Kidney (tissue), 14 donors: ENCODE results near the gene GPC3. TPM values are rescaled to one million over a fixed set of nuclear protein-coding genes. Genes with fewer than 3 reads are reported as not detected.

ENCODE experiments used
- DNase-seq, 5 donors: peaks; one replicate each; pipeline ENCODE4 v3.0.0-alpha.2; 2013 to 2020
- FAIRE-seq: peaks from 2 replicates; lab custom pipeline; 2012; peaks lifted over from hg19 to GRCh38; lab: Jason Lieb, UNC
- H3K27ac ChIP-seq, 2 donors: one replicate each; pipeline ENCODE4 v1.7.0; 2013; ENCODE audit warnings: low read depth in 2 of 2, low read length in 2 of 2, inconsistent platforms in 1 of 2
- H3K27me3 ChIP-seq: one replicate; pipeline ENCODE4 v1.7.1; 2013; ENCODE audit warnings: low read length, inconsistent platforms; ENCODE audit not compliant: control insufficient read depth, insufficient read depth
- H3K36me3 ChIP-seq, 3 donors: one replicate each; pipeline versions ENCODE4 v1.7.0 to v1.7.1; 2013; ENCODE audit warnings: low read length in 3 of 3, control low read depth in 1 of 3, inconsistent platforms in 1 of 3; ENCODE audit not compliant: insufficient read depth in 3 of 3, control insufficient read depth in 2 of 3
- H3K4me1 ChIP-seq, 3 donors: one replicate each; pipeline versions ENCODE4 v1.7.0 to v1.7.1; 2013; ENCODE audit warnings: low read length in 3 of 3, inconsistent platforms in 1 of 3, low read depth in 1 of 3; ENCODE audit not compliant: control insufficient read depth in 2 of 3, insufficient read depth in 2 of 3
- H3K4me3 ChIP-seq, 3 donors: one replicate each; pipeline versions ENCODE4 v1.7.0 to v1.8.1; 2013; ENCODE audit warnings: low read length in 3 of 3, control low read depth in 1 of 3, inconsistent platforms in 1 of 3
- H3K9ac ChIP-seq, 3 donors: one replicate each; pipeline versions ENCODE4 v1.7.0 to v1.7.1; 2013; ENCODE audit warnings: low read length in 3 of 3, control low read depth in 1 of 3, inconsistent platforms in 1 of 3
- H3K9me3 ChIP-seq, 3 donors: one replicate each; pipeline versions ENCODE4 v1.7.0 to v1.7.1; 2013; ENCODE audit warnings: low read length in 3 of 3, control low read depth in 1 of 3, inconsistent platforms in 1 of 3; ENCODE audit not compliant: control insufficient read depth in 2 of 3, insufficient read depth in 1 of 3
- intact Hi-C: fragments of 100-400 bp; cut with DNase I; formaldehyde crosslinking; loops from one replicate; pipeline ENCODE4 v1.11.1; 2022
- polyA plus RNA-seq: library from polyadenylated mRNA; stranded (reverse); fragments of 350-450 nt; fragmentation: Illumina TruSeq; extraction: RNeasy Lipid Tissue Mini Kit (QIAGEN cat#74804); gene quantifications from one replicate; pipeline ENCODE4 v1.2.3, GENCODE V29; 2014; ENCODE audit warnings: low read depth, low replicate concordance; ENCODE audit not compliant: insufficient read depth
- total RNA-seq: library from RNA; stranded (reverse); fragmentation: NEBNext Ultra II Directional; extraction: Animal tissue kit (Norgen Biotek cat#: 25700); gene quantifications from one replicate; pipeline ENCODE4 v1.2.1, GENCODE V29; 2021
- TF ChIP-seq, protein P1 (sequence below): IDR thresholded peaks from 3 replicates; pipeline ENCODE4 v1.5.1; 2012; ENCODE audit warnings: mild to moderate bottlenecking, moderate library complexity, borderline replicate concordance; ENCODE audit not compliant: insufficient read depth; ENCODE audit errors: extremely low read depth
- donor health status: control.
- donor health status: control.
- donor health status: control.
- donor health status: control.
- donor health status: control.
- donor health status: DM: yes; HTN: yes; CAD: no.
- donor health status: Normal renal cell carcinoma (clear cell type).

GPC3 gene
- total and polyA plus RNA-seq, 2 donors from 2014 or later, result 43.0 to 52.5 TPM

DNA sequence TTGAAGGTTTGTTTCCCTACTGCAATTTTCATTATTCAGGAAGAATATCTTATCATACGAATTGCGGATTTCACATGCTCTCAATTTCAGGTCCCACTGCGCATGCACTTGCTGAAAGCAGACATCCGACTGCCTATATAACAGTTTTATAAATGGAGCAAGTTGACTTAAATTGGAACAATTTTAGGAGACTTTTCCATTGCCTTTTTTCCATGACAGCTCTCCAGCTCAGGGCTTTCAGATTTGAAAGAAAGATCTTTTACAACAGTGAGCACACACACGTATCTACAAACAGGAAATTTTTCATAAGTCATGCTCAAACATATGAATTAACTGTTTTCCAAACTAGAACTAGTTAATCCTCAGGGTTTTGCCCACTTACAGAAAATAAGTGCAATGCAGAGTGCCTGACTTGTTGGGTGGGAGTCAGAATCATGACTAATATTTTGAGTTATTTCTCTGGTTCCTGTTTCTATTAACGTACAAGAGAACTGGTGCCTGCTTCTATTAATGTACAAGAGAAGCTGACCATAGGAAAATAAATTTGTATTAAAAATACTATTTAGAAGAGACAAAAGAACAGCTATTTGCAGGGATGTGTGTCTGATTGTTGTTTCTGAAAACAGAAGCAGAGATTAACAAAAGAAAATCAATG, 137.9 kb downstream of the GPC3 start:
- Histone ChIP-seq H3K36me3 (no peaks in the 10 kb centered on the region), H3K4me3 (no peak overlapping the region), H3K9me3 (no peaks in the 10 kb centered on the region), H3K27me3 (peaks cover 4% of the 10 kb centered on the region), H3K4me1 (no peaks in the 10 kb centered on the region), H3K9ac (no peak overlapping the region), H3K27ac (no peak overlapping the region)
- FAIRE-seq, result no peak
- TF ChIP-seq, protein P1, sequence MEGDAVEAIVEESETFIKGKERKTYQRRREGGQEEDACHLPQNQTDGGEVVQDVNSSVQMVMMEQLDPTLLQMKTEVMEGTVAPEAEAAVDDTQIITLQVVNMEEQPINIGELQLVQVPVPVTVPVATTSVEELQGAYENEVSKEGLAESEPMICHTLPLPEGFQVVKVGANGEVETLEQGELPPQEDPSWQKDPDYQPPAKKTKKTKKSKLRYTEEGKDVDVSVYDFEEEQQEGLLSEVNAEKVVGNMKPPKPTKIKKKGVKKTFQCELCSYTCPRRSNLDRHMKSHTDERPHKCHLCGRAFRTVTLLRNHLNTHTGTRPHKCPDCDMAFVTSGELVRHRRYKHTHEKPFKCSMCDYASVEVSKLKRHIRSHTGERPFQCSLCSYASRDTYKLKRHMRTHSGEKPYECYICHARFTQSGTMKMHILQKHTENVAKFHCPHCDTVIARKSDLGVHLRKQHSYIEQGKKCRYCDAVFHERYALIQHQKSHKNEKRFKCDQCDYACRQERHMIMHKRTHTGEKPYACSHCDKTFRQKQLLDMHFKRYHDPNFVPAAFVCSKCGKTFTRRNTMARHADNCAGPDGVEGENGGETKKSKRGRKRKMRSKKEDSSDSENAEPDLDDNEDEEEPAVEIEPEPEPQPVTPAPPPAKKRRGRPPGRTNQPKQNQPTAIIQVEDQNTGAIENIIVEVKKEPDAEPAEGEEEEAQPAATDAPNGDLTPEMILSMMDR, result no peak
- intact Hi-C loops, result no loop called here
- no peak for DNase-seq

DNA sequence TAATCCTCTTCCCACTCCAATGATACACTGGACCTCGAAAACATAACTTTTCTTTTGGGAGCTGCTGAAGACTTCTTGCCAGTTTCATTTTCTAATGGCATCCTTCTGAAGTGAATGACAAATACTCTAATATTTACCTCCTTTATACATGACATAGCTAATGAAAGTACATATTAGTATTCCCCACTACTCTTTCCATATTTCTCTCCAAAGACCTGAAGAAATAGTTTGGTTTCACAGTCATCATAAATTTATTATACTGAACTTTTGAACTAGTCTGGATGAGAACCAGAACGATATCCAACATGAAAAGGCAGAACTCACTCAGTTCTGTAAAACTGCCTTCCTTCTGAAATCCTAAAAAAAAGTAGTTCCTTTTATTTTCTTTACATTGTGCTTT, 139.1 kb downstream of the GPC3 start:
- no peak overlapping the region for H3K4me3 ChIP-seq
- no peak overlapping the region for H3K27ac ChIP-seq
- TF ChIP-seq, protein P1, result no peak
- no peak overlapping the region for H3K9ac ChIP-seq
- no peaks in the 10 kb centered on the region for H3K36me3 ChIP-seq
- no peaks in the 10 kb centered on the region for H3K9me3 ChIP-seq
- intact Hi-C loops, result no loop called here
- DNase-seq, result no peak
- FAIRE-seq, result no peak
- H3K27me3 ChIP-seq, result peaks cover 4% of the 10 kb centered on the region
- no peaks in the 10 kb centered on the region for H3K4me1 ChIP-seq

GRCh38 chrX:133840415-133840814, 145.0 kb downstream of the GPC3 start:
- Histone ChIP-seq H3K27me3 (peaks cover 2% of the 10 kb centered on the region), H3K36me3 (no peaks in the 10 kb centered on the region), H3K9ac (no peak overlapping the region), H3K4me3 (no peak overlapping the region), H3K27ac (no peak overlapping the region), H3K4me1 (peaks cover 0 to 5% (median 0%) of the 10 kb centered on the region in 3 donors), H3K9me3 (no peaks in the 10 kb centered on the region)
- FAIRE-seq (no peak), DNase-seq (no peak)
- TF ChIP-seq, protein P1, result no peak
- intact Hi-C loops, result no loop called here
